GM21786 (cell line): ENCODE measurements around the gene GLI3.

Experiments used
- ATAC-seq: cut with Tn5 transposase; IDR thresholded peaks from one replicate; pipeline ENCODE4 v1.9.1; 2021; ENCODE audit not compliant: unreplicated experiment

The GLI3 gene

GRCh38 chr7:42236266-42236975 lies 588 bp downstream of the GLI3 start:
- ATAC-seq: no peak

DNA sequence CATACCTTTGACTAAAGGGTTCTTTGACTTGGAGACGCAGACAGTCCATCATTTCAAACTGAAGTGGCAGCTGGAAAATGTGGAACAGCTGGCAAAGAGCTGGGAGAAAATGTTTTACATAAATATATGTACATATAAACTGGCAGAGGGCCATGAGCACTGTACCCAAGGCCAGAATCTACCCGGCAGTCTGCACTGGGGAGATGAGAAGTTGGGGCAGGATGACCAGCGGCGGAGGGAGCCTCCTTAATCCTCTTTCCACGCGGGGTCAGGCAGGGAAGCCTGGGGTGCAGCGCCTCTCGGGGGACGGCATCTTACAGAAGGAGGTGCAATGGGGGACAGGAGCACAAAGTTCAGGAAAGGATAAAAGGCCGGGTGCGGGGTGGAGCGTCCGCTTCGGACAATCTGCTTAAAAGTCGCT lies 1.3 kb downstream of the GLI3 start:
- no peak for ATAC-seq

- ATAC-seq: no peak
Measured at GRCh38 chr7:42234736-42235135, 2.3 kb downstream of the GLI3 start.

DNA sequence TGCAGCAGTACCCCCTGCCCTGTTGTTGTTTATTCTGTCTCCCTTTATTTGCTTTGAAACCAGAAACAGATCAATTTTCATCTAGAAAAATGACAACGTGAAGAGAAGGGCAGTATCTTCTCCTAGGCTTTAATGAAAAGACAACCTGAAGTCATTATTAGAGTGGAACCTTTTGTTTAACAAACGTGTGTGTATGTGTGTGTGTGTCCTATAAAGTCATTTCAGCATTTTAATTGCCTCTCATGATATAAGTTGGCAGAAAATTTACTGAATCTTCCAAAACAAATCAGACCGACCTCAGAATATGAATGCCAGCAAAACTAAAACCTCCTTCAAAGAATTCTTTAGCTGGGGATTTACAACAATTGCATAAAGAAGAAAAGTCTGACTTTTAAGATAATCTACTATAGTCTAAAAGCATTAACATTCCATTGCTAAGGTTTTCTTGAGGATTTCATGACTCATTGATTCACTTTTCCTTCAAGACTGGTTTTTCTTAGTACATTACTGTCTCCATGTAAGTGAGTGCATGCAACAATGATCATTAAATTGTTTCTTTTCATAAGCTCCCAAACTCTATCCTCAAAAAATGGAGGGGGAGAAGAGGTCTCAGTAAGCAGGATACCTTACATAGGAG lies 3.2 kb downstream of the GLI3 start:
- ATAC-seq: no peak

GRCh38 chr7:42233171-42233570 lies 3.8 kb downstream of the GLI3 start:
- ATAC-seq: no peak

GRCh38 chr7:42232275-42232674 lies 4.7 kb downstream of the GLI3 start:
- no peak for ATAC-seq

- ATAC-seq: no peak
Measured at GRCh38 chr7:42231043-42231787, 5.8 kb downstream of the GLI3 start.

DNA sequence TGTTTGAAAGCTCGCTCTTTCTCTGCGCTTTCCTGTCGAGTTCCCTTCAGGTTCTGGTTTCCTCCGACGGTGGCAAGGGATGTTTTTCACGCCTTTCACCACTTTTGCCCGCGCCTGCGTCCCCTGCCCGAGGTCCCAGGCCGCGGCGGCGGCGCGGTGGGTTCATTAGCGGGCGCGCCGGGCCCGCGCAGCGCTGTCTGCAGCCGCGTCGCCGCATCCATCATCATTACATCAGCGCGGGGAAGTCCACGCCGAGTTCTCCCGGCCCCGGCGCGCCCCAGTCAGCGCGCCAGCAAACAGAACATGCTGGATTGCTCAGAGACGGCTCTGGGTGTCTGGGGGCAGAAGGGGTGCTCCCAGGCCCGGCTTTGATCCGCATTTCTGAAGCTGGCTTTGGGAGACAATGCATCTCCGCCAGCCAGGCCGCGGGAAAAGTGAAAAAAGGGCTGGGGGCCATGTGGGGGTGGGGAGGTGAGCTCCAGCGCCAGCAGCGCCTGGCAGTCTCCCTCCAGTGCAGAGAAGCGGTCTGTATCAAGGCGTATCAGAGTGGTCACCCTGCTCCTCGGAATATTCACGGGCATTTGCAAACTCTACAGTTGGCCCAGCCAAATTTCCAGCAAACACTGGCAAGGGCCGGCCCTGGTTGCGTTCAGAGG lies 8.9 kb downstream of the GLI3 start:
- ATAC-seq: peak; percentile 20

- ATAC-seq: peak; percentile 76
Measured at GRCh38 chr7:42227541-42227935, 9.5 kb downstream of the GLI3 start.

- no peak for ATAC-seq
Measured at GRCh38 chr7:42227021-42227420, 10.0 kb downstream of the GLI3 start.

GRCh38 chr7:42226354-42226941 lies 10.6 kb downstream of the GLI3 start:
- no peak for ATAC-seq

DNA sequence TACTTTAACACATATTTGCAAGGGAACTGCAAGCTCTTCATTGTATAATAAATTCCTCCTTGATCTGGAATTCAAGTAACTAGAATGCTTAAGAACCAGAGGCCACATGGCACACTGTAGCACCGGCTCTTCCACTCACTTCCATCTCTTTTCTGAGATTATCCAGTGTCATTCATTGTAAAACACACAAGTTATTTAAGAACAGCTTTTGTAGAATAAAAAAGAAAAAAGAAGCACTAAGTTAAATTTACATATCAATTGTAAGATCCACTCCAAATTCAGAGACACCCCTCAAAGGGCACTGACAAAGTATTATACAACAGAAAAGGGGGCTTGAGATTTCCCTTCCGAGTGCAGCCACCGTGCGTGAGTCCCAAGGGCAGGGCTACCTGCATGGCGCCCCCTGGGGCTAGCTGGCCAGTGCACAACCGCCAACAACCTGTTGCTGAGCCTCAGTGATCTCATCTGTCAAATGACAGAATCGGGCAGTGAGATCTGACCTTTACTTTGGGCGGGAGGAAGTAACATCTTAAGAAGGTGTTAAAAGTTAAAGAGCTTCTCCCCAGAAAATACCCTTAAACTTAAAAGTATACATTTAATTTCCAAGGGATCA lies 12.5 kb downstream of the GLI3 start:
- ATAC-seq: no peak

DNA sequence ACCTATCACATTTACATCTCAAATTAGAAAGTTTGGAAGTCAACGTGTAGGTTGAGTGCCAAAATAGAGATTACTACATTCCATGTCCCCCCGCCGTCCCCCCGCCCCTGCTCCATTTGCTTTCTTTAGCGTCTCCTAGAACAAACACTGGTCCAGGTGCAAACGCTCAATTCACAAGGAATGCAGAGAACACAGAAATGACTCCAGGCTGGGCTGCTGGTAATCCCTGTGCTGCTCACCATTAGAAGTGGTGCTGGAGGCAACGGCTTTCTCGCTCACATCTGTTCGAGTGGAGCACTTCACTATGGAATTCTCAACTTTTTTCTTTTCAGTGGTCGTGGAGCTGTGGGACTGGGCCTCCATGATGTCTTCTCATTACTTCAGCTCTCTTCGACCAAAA lies 14.1 kb downstream of the GLI3 start:
- no peak for ATAC-seq

DNA sequence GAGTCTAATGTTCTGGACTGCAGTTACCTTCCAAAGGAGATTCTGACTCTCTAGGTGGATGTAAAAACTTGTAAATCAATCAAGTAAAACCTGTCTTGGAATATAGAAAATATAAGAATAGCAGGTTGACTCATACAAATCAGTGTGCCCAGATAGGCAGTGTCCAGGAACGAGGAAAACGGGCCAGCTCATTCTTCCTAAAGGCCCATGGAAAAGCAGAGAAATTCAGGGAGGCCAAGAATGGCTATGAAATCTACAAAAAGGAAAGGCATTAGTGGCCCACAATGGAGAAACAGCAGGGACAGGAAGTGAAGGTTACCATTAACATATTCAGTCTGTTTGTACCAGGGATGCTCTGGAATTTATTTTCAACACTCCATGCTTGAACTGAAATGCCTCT lies 14.9 kb downstream of the GLI3 start:
- no peak for ATAC-seq

DNA sequence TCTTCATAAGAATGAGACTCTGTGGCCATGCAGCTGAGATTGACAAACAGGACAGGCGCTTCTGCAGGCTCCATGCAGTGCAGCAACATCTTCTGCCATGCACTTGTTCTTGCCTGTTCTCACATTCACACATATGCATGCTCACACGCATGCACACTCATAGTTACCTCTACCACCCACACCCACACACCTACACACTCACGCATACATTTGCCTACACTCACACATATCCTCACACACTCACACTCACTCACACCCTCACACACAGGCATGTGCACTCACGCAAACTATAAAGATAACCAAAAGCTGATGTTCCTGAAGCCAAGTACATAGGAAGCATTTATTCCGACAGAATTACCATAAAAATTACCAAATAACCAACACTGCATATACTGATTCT lies 15.7 kb downstream of the GLI3 start:
- no peak for ATAC-seq

DNA sequence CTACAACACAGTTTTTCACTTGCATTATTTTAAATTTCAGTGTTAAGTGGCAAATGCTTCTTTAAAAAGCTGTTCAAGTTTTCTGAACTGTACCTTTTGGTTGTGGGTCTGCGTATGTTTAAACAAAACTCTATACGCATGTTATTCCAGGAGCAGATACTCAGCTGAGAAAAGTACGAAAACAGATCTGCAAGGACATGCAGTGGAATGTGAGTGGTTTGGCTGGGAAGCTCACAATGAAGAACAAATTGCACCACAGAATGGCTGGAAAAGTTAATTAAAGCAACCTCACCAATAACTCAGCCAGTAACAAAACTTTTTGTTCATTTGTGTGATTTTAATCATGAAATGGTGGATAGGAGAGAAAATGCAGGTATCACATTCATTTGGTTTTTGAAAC lies 17.6 kb downstream of the GLI3 start:
- no peak for ATAC-seq

DNA sequence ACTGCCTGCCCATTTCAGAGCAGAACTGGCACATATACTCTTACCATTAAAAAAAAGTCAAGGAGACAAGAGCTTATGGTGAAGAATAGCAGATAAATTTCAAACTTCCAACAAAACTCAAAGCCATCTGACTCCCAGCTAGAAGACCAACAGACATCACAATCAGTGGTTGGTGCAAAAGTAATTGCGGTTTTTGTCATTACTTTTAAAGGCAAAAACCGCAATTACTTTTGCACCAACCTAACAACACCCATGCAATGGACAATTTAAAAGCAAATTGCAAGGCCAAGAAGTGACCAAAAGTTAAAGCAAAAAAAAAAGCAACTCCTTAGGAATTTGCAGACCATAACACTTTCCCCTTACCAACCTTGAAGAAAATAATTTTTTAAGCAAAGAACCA lies 18.8 kb downstream of the GLI3 start:
- ATAC-seq: no peak

DNA sequence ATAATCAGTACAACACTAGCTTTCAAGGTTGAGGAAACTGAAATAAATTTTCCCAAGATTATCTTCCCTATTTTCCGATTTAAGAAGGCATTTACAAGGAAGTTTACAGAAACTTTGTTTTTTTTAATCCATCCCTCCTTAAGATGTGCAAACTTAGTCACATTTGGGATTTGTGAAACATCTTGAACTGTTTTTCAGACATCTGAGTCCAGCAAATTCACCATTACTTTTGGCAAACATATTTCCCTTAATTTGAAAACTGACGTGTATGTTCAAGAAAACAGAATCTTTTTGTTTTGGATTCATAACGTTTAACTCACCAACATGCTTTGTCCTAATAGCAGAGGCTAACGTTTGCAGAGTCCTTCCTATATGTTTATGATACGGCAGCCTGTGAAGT lies 19.5 kb downstream of the GLI3 start:
- ATAC-seq: no peak

- no peak for ATAC-seq
Measured at GRCh38 chr7:42217053-42217452, 20.0 kb downstream of the GLI3 start.

GRCh38 chr7:42214060-42214679 lies 22.8 kb downstream of the GLI3 start:
- no peak for ATAC-seq
